Esophagus muscularis mucosa (tissue), 3 donors: ENCODE data around the gene TELO2.

Experiments used
- EP300 ChIP-seq: sonication (generic); formaldehyde crosslinking; IDR thresholded peaks from one replicate; pipeline ENCODE4 v1.6.1; 2017; ENCODE audit warnings: antibody characterized with exemption
- TF ChIP-seq, protein P1 (sequence below), 3 experiments: fragments of 200-600 bp in 2 of 3; fragments of 450-650 bp in 1 of 3; sonication (generic) in 2 of 3; IDR thresholded peaks; one replicate each; pipeline ENCODE4 v1.5.1; 2017 to 2019; ENCODE audit warnings: antibody characterized with exemption in 3 of 3, mild to moderate bottlenecking in 2 of 3, moderate library complexity in 1 of 3

- TF ChIP-seq, protein P1, sequence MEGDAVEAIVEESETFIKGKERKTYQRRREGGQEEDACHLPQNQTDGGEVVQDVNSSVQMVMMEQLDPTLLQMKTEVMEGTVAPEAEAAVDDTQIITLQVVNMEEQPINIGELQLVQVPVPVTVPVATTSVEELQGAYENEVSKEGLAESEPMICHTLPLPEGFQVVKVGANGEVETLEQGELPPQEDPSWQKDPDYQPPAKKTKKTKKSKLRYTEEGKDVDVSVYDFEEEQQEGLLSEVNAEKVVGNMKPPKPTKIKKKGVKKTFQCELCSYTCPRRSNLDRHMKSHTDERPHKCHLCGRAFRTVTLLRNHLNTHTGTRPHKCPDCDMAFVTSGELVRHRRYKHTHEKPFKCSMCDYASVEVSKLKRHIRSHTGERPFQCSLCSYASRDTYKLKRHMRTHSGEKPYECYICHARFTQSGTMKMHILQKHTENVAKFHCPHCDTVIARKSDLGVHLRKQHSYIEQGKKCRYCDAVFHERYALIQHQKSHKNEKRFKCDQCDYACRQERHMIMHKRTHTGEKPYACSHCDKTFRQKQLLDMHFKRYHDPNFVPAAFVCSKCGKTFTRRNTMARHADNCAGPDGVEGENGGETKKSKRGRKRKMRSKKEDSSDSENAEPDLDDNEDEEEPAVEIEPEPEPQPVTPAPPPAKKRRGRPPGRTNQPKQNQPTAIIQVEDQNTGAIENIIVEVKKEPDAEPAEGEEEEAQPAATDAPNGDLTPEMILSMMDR (IDR thresholded peaks at IDR 0.05): no peak
- TF ChIP-seq EP300: no peak
These were observed 35.9 kb downstream of the TELO2 start for GRCh38 chr16:1528921-1529537.
